Measurements from ENCODE around the gene MUL1. TPM values are rescaled to one million over a fixed set of nuclear protein-coding genes. Genes with fewer than 3 reads are reported as not detected.

The MUL1 gene
- total and polyA plus RNA-seq, 12 donors: 7.6 to 60.3 (median 42.6) TPM

DNA sequence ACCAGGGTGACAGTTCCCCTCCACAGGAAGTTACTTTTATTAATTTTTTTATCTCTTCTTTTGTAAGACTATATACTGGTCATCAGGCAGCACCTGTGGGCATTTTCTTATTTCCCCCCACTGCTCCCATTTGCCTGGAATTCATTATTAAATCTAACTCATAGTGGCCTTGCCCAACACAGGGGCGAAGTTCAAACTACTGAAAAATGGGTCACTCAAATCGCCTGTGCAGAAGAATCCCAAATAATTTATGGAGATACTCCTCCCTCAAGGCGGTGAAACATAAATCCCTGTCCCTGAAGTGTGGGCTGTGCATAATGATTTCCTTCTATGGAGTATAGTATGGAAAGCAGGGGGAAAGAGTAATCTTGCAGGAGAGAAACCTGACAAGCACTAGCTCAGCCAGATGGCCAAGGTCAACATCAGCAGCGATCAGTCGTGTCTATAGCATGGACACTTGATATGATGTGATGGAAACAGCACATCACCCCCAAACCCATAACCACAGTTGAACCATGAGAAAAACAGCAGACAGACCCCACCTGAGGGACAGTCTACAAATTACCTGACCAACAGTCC lies 29.8 kb downstream of the MUL1 start:
- H3K4me1 ChIP-seq: peaks cover 8 to 33% (median 18%) of the 10 kb centered on the region in 9 donors
- peaks cover 11 to 91% (median 78%) of the 10 kb centered on the region in 7 donors for H3K27me3 ChIP-seq
- H3K4me3 ChIP-seq: no peak overlapping the region
- no peak for DNase-seq
- TF ChIP-seq, protein P1, sequence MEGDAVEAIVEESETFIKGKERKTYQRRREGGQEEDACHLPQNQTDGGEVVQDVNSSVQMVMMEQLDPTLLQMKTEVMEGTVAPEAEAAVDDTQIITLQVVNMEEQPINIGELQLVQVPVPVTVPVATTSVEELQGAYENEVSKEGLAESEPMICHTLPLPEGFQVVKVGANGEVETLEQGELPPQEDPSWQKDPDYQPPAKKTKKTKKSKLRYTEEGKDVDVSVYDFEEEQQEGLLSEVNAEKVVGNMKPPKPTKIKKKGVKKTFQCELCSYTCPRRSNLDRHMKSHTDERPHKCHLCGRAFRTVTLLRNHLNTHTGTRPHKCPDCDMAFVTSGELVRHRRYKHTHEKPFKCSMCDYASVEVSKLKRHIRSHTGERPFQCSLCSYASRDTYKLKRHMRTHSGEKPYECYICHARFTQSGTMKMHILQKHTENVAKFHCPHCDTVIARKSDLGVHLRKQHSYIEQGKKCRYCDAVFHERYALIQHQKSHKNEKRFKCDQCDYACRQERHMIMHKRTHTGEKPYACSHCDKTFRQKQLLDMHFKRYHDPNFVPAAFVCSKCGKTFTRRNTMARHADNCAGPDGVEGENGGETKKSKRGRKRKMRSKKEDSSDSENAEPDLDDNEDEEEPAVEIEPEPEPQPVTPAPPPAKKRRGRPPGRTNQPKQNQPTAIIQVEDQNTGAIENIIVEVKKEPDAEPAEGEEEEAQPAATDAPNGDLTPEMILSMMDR (IDR thresholded peaks at IDR 0.05): no peak
- H3K9me3 ChIP-seq: no peaks in the 10 kb centered on the region
- intact Hi-C loops (cut with DNase I): no loop called here
- no peak overlapping the region for H3K27ac ChIP-seq
- 74 to 84% methylated on average over 5 of the region's 5 CpGs for WGBS, 2 donors
- no peaks in the 10 kb centered on the region for H3K36me3 ChIP-seq
- no peak for ATAC-seq

DNA sequence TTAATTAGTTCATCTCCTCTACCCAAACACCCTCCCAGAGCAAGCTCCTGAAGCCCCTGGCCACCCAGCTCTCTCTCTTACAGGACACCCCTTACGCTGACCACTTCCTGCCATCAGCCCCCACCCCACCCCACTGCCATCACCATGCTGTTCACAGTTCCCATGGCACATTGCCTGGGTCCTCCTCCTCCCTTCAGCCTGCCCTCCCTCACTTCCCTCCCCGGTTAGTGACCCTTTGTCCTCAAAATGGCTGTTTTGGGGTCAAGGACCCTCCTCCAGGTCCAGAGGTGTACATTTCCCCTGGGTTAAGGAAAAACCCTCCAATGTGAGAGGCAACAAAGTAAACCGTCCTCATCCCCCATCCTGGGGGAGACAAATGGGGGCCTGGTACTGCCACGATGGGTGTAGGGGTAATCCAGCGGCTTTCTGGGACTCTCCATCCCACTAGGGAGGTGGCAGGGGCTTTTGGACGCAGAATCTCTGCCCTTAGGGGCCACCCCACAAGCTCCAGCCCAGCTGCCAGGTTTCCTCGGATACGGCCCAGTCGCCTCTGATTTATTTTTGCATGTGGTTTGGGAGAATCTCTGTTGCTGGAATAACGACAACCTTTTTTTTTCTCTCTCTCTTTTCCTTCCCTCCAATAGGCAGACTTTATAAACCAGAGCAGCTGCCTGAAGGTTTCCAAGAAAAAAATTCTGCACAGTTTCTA lies 30.4 kb downstream of the MUL1 start:
- 50 to 58% methylated on average over 10 of the region's 10 CpGs for WGBS, 2 donors
- Histone ChIP-seq H3K9me3 (no peaks in the 10 kb centered on the region), H3K36me3 (no peaks in the 10 kb centered on the region), H3K27me3 (peaks cover 11 to 93% (median 81%) of the 10 kb centered on the region in 7 donors), H3K4me3 (no peak overlapping the region), H3K4me1 (peaks cover 8 to 33% (median 21%) of the 10 kb centered on the region in 9 donors), H3K27ac (peak overlapping the region in 1 of 10 donors; percentile 19)
- ATAC-seq (peak in 5 of 8 donors; percentile 18 to 58 (median 40)), DNase-seq (no peak)
- TF ChIP-seq, protein P1 (IDR thresholded peaks at IDR 0.05): no peak
- intact Hi-C loops (cut with DNase I): no loop called here

DNA sequence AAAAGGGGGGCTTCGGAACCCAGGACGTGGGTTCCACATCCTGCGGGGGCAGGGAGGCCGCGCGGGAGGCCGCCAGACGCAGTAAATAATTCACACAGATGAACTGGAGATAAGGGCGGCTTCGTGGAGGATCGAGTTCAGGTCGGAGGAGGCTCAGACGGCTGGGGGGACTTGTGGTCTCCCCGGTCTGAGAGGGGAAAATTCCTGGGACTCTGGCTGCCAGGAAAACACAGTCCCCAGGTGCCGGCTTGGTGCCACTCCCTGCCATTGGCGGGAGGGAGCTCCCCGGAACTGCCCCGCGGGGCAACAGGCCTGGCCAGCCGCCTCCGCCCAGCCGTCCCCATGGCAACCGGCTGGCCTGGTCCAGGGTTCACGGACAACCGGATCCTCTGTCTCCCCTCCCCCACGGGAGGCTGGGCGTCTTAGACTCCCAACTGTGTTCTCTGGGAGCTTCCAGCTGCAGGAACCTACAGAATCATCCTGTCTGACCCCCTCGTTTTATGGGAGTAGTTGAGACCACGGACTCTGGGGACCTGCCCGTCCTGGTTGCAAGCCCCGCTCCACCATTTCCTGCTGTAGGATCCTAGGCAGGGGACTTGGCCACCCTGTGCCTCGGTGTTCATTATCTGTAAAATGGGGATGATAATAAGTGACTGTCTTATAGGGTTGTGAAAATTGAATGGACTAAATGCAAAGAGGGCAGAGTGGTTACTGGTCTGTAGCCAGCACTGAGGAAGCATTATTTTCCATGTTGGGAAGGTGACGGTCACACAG lies 31.5 kb downstream of the MUL1 start:
- DNase-seq: peak; percentile 36 to 64
- Histone ChIP-seq H3K27me3 (peaks cover 11 to 87% (median 74%) of the 10 kb centered on the region in 7 donors), H3K36me3 (no peaks in the 10 kb centered on the region), H3K4me1 (peaks cover 8 to 33% (median 21%) of the 10 kb centered on the region in 9 donors), H3K27ac (peak overlapping the region in 2 of 10 donors; percentile 21 to 34), H3K9me3 (no peaks in the 10 kb centered on the region), H3K4me3 (no peak overlapping the region)
- TF ChIP-seq, protein P1 (IDR thresholded peaks at IDR 0.05): no peak
- intact Hi-C loops (cut with DNase I): no loop called here
- 8 to 9% methylated on average over 33 of the region's 33 CpGs for WGBS, 2 donors
- peak; percentile 30 to 69 (median 56) for ATAC-seq

DNA sequence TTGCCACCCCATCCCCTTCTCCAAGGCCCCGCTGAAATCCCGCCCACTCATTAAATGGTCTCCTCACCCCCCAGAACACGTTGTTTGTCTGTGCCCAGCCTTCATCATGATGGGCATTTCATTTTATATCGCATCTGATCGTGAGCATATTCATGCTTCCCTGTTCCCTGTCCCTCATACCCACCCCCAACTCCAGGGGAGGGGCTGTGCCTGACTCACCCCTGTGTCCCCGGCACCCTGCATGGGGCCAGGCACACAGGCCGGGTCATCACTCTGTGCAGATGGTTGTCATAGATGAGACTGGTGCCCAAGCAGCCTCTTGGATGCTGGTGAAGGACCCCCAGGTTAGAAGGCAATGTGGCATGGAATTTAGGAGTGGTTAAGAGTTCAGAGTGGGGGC lies 33.0 kb downstream of the MUL1 start:
- Histone ChIP-seq H3K4me1 (peaks cover 8 to 33% (median 21%) of the 10 kb centered on the region in 9 donors), H3K9me3 (no peaks in the 10 kb centered on the region), H3K27ac (no peak overlapping the region), H3K4me3 (no peak overlapping the region), H3K27me3 (peaks cover 11 to 75% (median 61%) of the 10 kb centered on the region in 7 donors), H3K36me3 (no peaks in the 10 kb centered on the region)
- 59 to 64% methylated on average over 7 of the region's 7 CpGs for WGBS, 2 donors
- ATAC-seq (no peak), DNase-seq (no peak)
- TF ChIP-seq, protein P1 (IDR thresholded peaks at IDR 0.05): no peak
- intact Hi-C loops (cut with DNase I): loop anchor here in 1 of 10 donors (5.0 kb wide), 1 partner anchor 43 kb away; no protein-coding TSS in a partner anchor

Data from heart right ventricle (tissue), 16 donors.